ENCODE data around the gene POP4.
"Not testable (repeated sequence)": the region's sequence is repeated elsewhere in the genome, so short reads cannot be mapped to it uniquely, and the experiment has no call there.

The POP4 gene, protein sequence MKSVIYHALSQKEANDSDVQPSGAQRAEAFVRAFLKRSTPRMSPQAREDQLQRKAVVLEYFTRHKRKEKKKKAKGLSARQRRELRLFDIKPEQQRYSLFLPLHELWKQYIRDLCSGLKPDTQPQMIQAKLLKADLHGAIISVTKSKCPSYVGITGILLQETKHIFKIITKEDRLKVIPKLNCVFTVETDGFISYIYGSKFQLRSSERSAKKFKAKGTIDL

GRCh38 chr19:29605653-29606419 is at the start of gene POP4:
Gene POP4, plus strand, starts transcription at chr19:29606283. Its CDS starts 36 bp downstream, at chr19:29606319.
- DNase-seq, result peak; percentile 92

DNA sequence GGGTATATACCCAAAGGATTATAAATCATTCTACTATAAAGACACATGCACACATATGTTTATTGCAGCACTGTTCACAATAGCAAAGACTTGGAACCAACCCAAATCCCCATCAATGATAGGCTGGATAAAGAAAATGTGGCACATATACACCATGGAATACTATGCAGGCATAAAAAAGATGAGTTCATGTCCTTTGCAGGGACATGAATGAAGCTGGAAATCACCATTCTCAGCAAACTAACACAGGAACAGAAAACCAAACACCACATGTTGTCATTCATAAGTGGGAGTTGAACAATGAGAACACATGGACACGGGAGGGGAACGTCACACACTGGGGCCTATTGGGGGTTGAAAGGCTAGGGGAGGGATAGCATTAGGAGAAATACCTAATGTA is 47.0 kb upstream of the POP4 start:
- DNase-seq, result not testable (repeated sequence)

DNA sequence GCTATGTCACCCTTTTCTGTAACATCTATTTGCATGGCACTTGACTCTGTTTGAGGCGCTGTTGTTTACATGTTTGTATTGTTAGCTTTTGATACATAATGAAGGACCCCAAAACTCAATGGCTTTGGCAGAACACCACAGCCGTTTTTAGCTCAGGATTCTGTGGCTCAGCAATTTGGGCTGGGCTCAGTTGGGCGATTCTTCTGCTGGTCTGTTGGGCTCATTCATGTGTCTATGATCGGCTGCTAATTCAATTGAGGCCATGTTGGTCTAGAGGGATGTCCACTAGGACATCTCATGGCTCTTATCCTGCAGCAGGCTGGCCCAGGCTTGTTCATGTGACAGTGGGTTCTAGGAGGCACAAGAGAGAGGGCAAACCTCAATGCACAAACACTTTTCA is 46.3 kb upstream of the POP4 start:
- DNase-seq, result no peak

DNA sequence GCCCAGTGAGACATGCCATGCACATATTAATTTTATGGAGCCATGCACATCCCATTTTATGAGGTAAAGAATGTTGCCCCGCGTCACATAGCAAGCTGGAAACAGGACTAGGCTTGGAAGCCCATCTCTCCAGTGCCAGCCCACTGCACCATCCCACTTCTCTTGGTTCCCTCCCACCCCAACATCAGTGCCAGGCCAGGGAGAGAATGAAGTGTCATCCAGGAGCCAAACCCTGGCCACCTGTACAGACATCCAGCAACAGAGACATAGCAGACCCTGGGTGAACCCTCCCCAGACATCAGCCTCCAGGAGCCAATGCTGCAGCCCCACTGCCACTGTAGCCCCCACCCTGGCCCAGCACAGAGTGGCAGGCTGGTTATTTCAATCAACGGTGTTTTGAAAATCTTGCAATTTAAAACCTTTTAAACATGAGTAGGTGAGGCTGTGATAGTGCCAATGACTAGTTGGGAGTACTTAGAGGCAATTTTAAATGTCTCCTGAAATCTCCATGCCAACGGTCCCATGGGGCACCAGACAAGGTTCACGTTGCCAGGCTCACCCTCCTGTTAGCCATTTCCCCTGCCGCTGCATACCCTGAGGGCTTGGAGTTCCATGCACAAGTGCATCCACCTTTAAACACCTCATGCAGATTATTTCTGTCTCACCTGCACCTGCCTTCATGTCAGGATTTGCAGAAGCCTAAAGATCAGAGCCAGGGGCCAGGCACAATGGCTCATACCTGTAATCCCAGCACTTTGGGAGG is 45.6 kb upstream of the POP4 start:
- no peak for DNase-seq

DNA sequence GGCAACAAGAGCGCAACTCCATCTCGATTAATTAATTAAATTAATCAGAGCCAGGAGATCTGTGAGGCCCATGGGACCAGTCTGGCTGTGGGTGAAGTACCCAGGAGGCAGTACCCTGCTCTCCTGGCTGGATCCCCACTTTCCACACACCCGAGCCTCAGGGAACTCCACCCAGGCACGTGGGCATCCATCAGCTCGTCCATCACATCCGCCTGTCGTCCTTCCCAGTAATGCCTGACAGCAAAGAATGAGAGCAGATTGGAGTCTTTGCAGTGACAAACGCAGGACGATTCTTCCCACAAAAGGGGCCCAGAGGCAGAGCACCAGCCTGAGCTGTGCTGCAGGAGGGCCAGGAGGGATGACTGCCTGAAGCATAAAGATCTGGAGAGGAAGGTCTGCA is 44.5 kb upstream of the POP4 start:
- no peak for DNase-seq

DNA sequence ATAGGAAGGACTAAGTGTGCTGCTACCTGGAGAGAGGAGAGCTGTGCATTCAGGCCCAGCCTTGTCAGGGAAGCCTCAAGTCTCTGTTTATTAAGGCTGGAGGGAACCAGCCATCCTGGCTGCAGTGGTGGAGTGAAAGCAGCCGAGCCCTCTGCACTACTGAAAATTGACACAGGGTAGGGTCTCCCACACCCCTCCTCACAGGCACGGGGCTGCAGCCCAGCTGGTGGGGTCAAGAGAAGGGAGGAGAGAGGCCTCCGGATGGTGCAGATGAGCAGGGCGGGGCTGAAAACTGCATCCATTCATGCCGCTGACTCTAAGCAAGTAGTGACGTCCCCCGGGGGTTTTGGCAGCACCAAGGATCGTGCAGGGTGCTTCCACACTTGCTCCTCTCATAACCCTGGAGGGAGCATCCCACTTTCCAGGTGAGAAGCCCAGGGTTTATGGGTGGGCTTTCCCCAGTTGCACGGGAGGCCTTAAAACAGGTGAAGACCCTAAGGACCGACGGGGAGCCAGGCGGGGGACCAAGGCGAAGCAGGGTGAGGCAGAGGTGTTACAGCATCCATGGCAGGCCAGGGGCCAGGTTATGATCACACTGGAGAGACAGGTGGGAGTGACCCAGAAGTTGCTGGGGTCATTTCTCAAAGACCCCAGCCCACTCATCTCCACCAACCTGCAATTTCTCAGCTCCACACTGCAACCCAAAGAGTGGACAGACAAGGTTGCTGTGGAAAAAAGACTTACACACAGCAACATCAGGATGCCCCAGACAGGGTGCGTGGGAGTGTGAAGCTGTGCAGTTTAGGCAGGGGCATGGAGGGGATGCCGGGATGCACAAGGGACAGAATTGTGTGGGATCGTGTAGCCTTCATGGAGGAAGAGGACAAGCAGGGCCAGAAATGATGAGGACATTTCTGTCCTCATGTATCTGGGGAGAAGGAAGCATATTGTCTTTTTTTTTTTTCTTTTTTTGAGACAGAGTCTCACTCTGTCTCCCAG is 43.5 kb upstream of the POP4 start:
- DNase-seq, result no peak

DNA sequence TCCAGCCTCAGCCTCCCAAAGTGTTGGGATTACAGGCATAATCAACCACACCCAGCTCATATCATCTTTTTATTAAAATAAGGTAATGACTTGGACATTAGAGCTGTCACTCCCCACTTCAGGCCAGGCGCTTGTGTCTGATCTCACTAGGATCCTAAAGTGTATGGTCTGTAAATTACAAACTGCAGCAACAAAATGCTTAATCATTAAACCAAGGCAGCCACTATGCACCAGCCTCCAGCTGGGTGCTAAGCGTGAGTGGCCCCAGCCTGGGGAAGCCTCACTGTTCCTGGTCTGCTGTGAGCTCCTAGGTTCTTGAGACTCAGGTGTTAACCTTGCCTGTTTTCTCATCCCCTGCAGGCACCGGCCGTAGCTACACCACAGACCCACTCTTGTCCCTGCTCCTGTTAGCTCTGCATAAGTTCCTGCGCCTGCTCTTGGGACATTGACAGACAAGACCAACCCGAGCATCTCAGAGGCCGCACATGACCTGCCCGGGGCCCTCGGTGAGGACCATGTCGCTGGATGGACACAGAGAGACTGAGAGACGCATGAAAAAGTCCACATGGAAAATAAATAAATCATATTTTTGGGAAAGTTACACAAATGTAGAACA is 42.5 kb upstream of the POP4 start:
- DNase-seq, result no peak

DNA sequence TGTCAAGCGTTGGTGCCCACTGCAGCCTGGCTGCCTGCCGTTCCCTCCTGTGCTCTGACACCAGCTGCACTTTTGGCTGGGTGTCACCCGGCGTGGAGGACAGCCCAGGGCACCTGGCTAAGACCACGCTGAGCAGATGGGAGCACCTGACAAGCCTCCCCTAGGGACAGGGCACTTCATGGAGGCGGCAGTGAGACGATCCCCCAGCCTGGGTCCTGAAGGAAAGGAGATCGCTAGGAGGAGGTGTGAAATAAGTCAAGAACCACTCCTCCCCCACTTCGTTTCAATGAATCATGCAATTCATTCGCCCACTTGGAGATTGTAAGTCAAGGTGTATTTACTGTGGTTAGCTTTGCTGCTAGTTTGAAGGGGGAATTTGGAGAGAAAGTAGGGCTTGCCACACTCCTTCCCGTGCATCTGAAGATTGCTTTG is 41.5 kb upstream of the POP4 start:
- no peak for DNase-seq

DNA sequence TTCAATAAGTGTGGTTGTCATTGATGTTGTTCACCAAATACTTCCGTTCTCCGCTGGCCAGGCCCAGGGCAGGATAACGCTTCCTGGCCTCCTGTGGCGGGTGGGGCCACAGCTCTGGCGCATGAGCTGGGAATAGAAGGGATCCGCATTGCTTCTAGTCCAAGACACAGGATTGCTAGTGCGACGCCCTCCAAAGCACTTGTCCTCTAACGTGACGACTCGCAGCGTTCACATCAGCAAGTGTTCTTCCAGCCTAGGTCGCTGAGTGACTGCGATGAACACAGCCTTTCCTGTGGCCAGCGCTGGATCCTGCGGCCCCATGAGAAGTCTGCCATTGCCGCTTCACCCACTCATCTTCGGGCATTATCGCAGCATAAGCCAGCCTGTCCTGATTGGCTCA is 40.9 kb upstream of the POP4 start:
- no peak for DNase-seq

DNA sequence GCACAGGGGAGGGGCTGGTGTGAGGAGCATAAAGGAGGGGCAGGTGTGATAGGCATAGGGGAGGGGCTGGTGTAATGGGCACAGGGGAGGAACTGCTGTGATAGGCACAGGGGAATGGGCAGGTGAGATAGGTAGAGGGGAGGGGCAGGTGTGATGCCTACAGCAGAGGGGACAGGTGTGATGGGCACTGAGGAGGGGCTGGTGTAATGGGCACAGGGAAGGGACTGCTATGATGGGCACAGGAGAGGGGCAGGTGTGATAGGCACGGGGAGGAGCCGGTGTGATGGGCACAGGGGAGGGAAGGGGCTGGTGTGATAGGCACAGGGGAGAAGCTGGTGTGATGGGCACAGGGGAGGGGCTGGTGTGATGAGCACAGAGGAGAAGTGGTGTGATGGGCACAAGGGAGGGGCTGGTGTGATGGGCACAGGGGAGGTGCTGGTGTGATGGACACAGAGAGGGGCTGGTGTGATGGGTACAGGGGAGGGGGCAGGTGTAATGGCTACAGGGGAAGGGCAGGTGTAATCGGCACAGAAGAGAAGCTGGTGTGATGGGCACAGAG is 39.5 kb upstream of the POP4 start:
- DNase-seq, result no peak

GRCh38 chr19:29567366-29567915 is 38.6 kb upstream of the POP4 start:
- no peak for DNase-seq

- DNase-seq, result no peak
These were observed 37.8 kb upstream of the POP4 start for GRCh38 chr19:29568036-29569025.

GRCh38 chr19:29569038-29569911 is 36.8 kb upstream of the POP4 start:
- DNase-seq, result no peak

DNA sequence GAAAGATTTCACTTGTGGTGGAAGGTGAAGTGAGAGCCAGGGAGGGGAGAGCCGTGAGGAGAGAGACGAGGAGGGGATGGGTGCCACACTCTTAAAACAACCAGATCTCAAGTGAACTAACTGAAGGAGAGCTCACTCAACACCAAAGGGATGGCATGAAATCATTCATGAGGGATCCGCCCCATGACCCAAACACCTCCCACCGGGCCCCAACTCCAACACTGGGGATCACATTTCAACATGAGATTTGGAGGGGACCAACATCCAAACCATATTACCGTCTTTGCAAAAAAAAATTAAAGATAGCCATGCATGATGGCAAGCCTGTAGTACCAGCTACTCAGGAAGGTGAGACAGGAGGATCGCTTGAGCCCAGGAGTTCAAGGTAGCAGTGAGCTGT is 34.9 kb upstream of the POP4 start:
- DNase-seq, result no peak

GRCh38 chr19:29573486-29573885 is 32.6 kb upstream of the POP4 start:
- DNase-seq, result no peak

DNA sequence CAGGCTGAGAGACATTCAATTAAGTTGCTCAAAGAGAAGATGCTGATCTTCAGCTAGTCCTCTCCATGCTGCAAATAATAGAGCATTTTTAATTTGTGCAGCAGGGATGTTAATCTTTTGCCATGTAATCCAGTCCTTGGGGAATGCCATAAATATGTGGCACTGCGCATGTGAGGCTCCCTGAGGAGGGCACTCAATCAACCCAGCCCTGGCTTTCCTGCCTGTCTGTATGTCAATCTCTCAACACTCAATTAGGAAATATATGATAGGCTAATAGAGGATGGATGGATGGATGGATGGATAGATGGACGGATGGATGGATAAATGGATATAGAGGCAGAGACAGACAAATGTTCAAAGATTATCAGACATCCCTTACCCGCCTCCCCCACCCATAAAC is 31.6 kb upstream of the POP4 start:
- DNase-seq, result no peak

GRCh38 chr19:29576046-29576606 is 30.0 kb upstream of the POP4 start:
- no peak for DNase-seq

GRCh38 chr19:29576761-29577648 is 29.1 kb upstream of the POP4 start:
- no peak for DNase-seq

Measured in amniotic stem cell (primary cell).